Tibial nerve (tissue), 4 donors: Measurements from ENCODE around the gene KCNAB2.

Source experiments
- CTCF ChIP-seq, 5 experiments: fragments of 200-600 bp in 3 of 5; fragments of 450-650 bp in 2 of 5; sonication (generic) in 3 of 5; IDR thresholded peaks; one replicate each; pipeline ENCODE4 v1.5.1; 2016 to 2019; ENCODE audit warnings: antibody characterized with exemption in 5 of 5, mild to moderate bottlenecking in 3 of 5, moderate library complexity in 2 of 5
- EP300 ChIP-seq, 2 donors: sonication (generic); formaldehyde crosslinking; IDR thresholded peaks; one replicate each; pipeline ENCODE4 v1.6.1; 2017; ENCODE audit warnings: antibody characterized with exemption in 2 of 2, mild to moderate bottlenecking in 1 of 2
- POLR2A ChIP-seq, 2 donors: fragments of 450-650 bp; IDR thresholded peaks; one replicate each; pipeline ENCODE4 v1.6.1; 2017; ENCODE audit warnings: antibody characterized with exemption in 2 of 2, mild to moderate bottlenecking in 2 of 2, moderate library complexity in 2 of 2

- TF ChIP-seq CTCF (IDR thresholded peaks at IDR 0.05) (no peak), POLR2A (IDR thresholded peaks at IDR 0.05) (no peak), EP300 (IDR thresholded peaks at IDR 0.05) (no peak)
These were observed 39.2 kb downstream of the KCNAB2 start for GRCh38 chr1:6084781-6085495.
